Activated naive CD4-positive, alpha-beta T cell treated with anti-CD3 and anti-CD28 coated beads, Interleukin-2, amount 50 U/mL, for 16 hours (primary cell): ENCODE results near the gene CREB3L4.
"Not testable (repeated sequence)": the region's sequence is repeated elsewhere in the genome, so short reads cannot be mapped to it uniquely, and the experiment has no call there.

ENCODE experiments used
- DNase-seq: peaks from one replicate; pipeline ENCODE4 v3.0.0-alpha.2; 2020

The CREB3L4 gene

GRCh38 chr1:153985941-153986761 is 18.4 kb downstream of the CREB3L4 start, which contains the start of gene RAB13:
RAB13 (minus strand) TSS chr1:153986339; CDS start chr1:153986236, 103 bp downstream.
- no peak for DNase-seq

DNA sequence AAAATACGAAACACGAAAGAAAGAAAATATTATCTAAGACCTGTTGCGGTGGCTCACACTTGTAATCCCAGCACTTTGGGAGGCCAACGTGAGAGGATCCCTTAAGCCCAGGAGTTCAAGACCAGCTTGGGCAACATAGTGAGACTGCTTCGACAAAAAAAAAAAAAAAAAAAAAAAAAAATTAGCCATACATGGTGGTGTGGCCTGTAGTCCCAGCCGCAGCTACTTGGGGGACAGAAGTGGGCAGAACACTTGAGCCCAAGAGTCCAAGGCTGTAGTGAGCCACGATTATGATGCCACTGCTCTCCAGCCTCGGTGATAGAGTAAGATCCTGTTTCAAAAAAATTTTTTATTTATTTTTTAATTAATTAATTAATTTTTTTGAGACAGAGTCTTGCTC is 19.9 kb downstream of the CREB3L4 start:
- DNase-seq, result no peak

DNA sequence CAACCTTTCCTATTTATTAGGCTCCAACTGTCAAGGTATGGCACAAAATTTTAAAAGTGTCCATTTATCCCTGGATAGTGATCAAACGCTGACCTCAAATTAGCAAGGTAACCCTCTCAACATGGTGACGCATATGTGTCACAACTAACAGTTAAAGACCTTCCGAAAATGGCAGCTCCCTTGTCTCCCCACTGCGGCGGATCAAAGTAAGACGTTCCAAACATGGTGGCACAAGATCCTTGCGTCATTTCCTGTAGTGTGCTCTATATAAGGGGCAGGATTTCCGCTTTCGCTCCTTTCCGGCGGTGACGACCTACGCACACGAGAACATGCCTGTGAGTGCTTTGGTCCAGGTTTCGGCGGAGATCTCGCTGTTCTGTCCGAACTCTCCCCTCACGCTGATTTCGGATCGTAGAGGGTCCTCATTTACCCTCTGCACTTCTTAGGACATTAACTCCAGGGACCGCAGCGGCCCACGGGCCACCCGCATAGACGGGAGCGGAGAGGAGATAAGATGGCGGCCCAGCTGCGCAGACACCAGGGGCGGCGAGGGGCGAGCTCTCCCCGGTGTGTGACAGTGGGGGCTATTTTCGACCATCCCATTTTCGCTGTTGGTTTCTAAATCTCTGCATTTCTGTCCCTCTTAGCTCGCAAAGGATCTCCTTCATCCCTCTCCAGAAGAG is 22.9 kb downstream of the CREB3L4 start, which contains the start of gene RPS27:
TSS of gene RPS27 (plus strand) at position 295 of the 683 bp plus-strand sequence. CDS start at position 330, 35 bp downstream.
- peak; percentile 82 for DNase-seq

- no peak for DNase-seq
These were observed 23.5 kb downstream of the CREB3L4 start for GRCh38 chr1:153991151-153991630.

GRCh38 chr1:153991806-153992205 is 24.1 kb downstream of the CREB3L4 start:
- no peak for DNase-seq

DNA sequence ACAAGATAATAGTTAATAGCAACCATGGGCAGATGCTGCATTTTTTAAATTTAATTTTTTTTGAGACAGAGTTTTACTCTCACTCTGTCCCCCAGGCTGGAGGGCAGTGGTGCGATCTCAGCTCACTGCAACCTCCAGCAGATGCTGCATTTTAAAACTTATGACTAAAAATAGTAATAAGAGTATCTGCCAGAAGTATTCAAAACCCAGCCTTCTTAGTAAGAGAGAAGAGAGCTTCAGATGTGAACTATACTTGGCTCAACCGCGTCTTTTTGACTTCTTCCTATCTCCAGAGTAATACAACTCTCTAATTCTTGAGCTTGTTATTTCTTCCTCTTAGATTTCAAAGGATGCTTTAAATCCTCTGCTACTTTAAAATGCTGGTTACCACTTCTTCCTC is 27.5 kb downstream of the CREB3L4 start:
- no peak for DNase-seq

DNA sequence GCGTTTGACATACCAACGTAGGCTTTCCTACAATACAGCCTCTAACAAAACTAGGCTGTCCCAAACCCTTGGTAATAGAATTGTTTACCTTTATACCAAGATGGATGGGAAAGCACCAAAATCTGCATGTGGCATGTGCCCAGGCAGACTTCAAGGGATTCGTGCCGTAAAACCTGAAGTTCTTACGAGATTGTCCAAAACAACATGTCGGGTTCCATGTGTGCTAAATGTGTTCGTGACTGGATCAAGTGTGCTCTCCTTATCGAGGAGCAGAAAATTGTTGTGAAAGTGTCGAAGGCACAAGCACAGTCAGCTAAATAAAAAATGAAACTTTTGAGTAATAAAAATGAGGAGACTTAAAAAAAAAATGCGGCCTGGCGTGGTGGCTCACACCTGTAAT is 27.9 kb downstream of the CREB3L4 start:
- no peak for DNase-seq

DNA sequence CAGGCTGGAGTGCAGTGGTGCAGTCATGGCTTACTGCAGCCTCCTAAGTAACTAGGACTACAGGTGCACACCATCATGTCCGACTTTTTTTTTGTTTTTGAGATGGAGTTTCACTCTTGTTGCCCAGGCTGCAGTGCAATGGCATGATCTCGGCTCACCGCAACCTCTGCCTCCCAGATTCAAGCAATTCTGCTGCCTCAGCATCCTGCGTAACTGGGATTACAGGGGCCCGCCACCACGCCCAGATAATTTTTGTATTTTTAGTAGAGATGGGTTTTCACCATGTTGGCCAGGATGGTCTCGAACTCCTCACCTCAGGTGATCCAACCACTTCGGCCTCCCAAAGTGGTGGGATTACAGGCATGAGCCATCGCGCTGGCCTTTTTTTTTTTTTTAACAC is 29.2 kb downstream of the CREB3L4 start:
- not testable (repeated sequence) for DNase-seq

DNA sequence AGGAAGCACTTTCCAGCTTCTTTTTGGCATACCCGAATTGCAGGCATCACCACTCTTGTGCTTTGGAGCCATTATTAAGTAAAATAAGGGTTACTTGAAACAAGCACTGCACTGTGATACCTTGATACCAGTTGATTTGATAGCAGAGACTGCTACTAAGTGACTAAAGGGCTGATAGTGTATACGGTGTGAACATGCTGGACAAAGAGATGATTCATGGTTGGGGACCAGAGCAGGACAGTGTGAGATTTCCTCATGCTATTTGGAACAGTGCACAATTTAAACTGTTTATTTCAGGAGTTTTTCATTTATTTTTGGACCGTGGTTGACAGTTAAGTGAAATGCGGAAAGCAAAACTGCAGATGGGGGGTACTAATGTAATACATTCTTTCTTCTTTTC is 32.7 kb downstream of the CREB3L4 start:
- DNase-seq, result no peak

- no peak for DNase-seq
These were observed 38.4 kb downstream of the CREB3L4 start for GRCh38 chr1:154006136-154006535.

DNA sequence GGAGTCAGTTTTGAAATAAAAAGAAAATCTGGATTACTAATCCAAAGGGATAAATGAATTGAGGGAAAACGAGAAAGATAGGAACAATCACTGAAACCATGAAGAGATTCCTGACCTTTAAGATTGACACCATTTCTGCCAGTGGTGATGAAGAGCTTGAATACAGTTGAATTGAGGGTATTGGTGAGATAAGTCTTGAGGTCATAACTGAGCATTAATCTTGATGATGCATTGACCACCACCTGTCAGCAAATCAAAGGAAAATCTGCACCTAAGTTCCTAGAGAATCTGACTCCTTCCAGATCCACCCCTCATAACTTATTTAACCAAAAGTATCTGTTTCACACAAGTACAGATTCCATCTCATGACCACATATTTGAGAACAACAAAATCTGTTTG is 44.4 kb downstream of the CREB3L4 start:
- DNase-seq, result no peak

DNA sequence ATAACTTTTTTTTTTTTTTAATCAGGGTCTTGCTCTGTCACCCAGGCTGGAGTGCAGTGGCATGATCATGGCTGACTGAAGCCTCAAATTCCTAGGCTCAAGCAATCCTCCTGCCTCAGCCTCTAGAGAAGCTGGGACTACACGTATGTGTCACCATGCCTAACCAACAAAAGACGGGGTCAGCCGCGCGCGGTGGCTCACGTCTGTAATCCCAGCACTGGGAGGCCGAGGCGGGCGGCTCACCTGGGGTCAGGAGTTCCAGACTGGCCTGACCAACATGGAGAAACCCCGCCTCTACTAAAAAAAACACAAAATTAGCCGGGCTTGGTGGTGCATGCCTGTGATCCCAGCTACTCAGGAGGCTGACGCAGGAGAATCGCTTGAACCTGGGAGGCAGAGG is 44.8 kb downstream of the CREB3L4 start:
- DNase-seq, result not testable (repeated sequence)

DNA sequence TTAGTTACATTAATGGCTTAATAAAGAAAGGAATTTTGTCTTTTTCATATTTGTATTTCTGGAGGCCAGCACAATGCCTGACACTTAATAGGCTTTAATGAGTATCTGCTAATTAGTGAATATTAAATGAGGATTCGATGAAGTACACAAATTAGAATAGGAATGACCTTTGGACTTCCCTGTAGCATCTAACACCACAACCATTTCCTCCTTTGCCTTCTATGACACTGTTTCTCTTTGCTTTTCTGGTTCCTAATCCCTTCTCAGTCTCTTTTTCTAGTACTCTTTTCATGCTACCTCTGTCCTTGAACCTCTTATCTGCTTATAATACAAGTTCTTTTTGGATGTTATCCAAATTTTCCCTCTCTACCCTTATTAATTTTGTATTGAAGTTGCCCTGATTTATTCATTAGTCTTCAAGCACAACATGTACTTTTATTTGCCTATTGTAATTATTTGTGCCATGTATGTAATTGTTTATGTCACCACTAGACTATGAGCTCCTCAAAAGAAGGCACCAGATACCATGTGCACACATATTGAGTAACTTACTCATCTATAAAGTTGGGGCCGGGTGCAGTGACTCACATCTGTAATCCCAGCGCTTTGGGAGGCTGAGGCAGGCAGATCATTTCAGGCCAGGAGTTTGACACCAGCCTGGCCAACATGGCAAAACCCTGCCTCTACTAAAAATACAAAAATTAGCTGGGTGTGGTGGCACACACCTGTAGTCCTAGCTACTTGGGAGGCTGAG is 46.6 kb downstream of the CREB3L4 start:
- DNase-seq, result no peak

DNA sequence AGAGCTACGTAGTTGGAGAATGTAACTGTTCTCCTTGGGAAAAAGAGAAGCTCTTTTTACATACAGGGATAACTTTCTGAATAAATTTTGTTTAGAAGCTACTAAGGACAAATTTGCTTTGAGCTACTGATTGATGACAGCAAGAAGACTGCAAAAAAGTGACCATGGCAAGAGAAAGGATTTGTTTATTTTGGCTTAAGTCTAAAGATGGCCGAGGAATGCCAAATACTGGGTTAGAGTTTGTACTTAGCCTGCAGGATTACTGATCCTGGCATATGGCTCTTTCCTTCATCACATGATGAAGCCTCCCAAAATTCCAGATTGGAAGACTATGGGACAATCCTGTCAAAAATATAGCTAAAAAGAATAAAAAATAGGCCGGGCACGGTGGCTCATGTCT is 51.6 kb downstream of the CREB3L4 start:
- DNase-seq, result no peak

DNA sequence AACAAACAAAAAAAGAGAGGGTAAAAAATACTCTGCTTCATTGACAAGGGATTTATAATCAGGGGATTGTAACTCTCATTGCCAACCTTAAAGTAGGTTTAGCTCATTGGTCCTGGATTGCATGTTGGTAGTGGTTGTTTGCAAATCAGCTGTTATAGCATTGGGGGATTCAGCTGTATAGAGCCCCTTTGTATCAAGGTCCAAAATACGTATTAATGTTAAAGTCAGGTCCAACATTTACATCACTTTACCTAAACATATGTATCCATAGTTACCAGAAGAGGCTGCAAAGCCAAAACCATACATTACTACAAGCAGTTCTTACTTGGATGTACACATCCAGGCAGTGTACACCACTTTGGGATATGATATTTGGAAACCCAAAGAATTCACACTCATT is 52.2 kb downstream of the CREB3L4 start:
- DNase-seq, result no peak
